Heart left ventricle (tissue), 13 donors: ENCODE data around the gene STRIP1.

Experiments
- CTCF ChIP-seq, 12 donors: fragments of 200-600 bp; sonication (generic) in 4 of 12; IDR thresholded peaks; one replicate each; pipeline versions ENCODE4 v1.5.0 to v1.8.0; 2018 to 2022; ENCODE audit warnings: antibody characterized with exemption in 12 of 12, mild to moderate bottlenecking in 5 of 12
- POLR2A ChIP-seq, 2 donors: fragments of 450-650 bp; IDR thresholded peaks; one replicate each; pipeline ENCODE4 v1.6.1; 2017; ENCODE audit warnings: antibody characterized with exemption in 2 of 2, mild to moderate bottlenecking in 2 of 2, moderate library complexity in 2 of 2
- donor health status: ischemic (EF 13 %, LVEDD 7.1; RV severe dilation, severe dysfunction).
- donor health status: DM: no; HTN: yes; CAD: no.
- donor health status: DM: no; HTN: no; CAD: no.
- donor health status: ischemic (EF 25% LVEDD 6.9; RV normal size, moderate dysfunction).
- donor health status: ischemic (EF 25% LVEDD 5.7; RV mildly dilated, moderate dysfunction).
- donor health status: ischemic (EF 35%, LVEDD 5.7; RV mildly dilated, moderate dysfunction).
- donor health status: nonischemic (EF 11% LVEDD 7.7; RV severe dilation, severe dysfunction).
- donor health status: DM: yes; HTN: yes; CAD: no.
- donor health status: PGD.
- donor health status: ischemic (EF 29% LVEDD 5.4; RV normal size, mild dysfunction).
- donor health status: nonischemic (EF 23%, LVEDD 6.1; RV moderate dilation, normal function).

- peak in 10 of 12 donors; percentile 28 to 61 (median 42) for TF ChIP-seq CTCF (IDR thresholded peaks at IDR 0.05)
- no peak for TF ChIP-seq POLR2A (IDR thresholded peaks at IDR 0.05)
These were observed 22.8 kb upstream of the STRIP1 start for GRCh38 chr1:110011527-110012041.
